ENCODE data around the gene GALK1. TPM values are rescaled to one million over a fixed set of nuclear protein-coding genes. Genes with fewer than 3 reads are reported as not detected.

GALK1 gene
- polyA plus RNA-seq, 1 donor (not counting 4 experiments of a cell fraction or from before 2014, with no cell fraction given) = 1.3 TPM

GRCh38 chr17:75777296-75777922 is 12.4 kb upstream of the GALK1 start:
- Histone ChIP-seq H3K4me2 (ENCODE audit: control insufficient read depth, extremely low read depth, insufficient read depth, low read depth, low read length) (peak overlapping the region; percentile 83), H3K27ac (ENCODE audit: control insufficient read depth, insufficient read depth, low read length) (no peak overlapping the region), H3K4me1 (ENCODE audit: control insufficient read depth, extremely low read depth, insufficient read depth, low read length) (peaks cover 14% of the 10 kb centered on the region), H3K9me3 (ENCODE audit: control insufficient read depth, low read depth, low read length) (no peaks in the 10 kb centered on the region), H3K27me3 (ENCODE audit: control insufficient read depth, extremely low read depth, insufficient read depth, low read length) (no peaks in the 10 kb centered on the region), H3K9ac (ENCODE audit: control insufficient read depth, extremely low read depth, insufficient read depth, low read length) (peak overlapping the region; percentile 36), H3K36me3 (ENCODE audit: control insufficient read depth in 2 of 2, extremely low read depth in 1 of 2, insufficient read depth in 2 of 2, low read length in 2 of 2) (peaks cover 4 to 13% of the 10 kb centered on the region in 2 experiments), H4K20me1 (ENCODE audit: control insufficient read depth, extremely low read depth, insufficient read depth, low read length) (peaks cover 24% of the 10 kb centered on the region), H2AFZ (ENCODE audit: control insufficient read depth, low read length) (no peak overlapping the region), H3K79me2 (ENCODE audit: control insufficient read depth, insufficient read depth, low read length) (peaks cover 11% of the 10 kb centered on the region), H3K4me3 (ENCODE audit: control insufficient read depth in 2 of 3, extremely low read depth in 1 of 3, insufficient read depth in 2 of 3, low read depth in 1 of 3, low read length in 3 of 3) (peak overlapping the region; percentile 80 to 82 (median 81)), H3K9me1 (ENCODE audit: control insufficient read depth, extremely low read depth, insufficient read depth, low read length) (no peaks in the 10 kb centered on the region)
- FAIRE-seq = no peak
- dilution Hi-C loops (cut with MboI; ENCODE audit: extremely low pct_ligation_motif_present, low sequenced_read_pairs) = no loop called here
- TF ChIP-seq CTCF (optimal IDR thresholded peaks at IDR 0.05 in 1 of 3, IDR thresholded peaks at IDR 0.05 in 1 of 3, conservative IDR thresholded peaks at IDR 0.05 in 1 of 3; ENCODE audit: extremely low read depth in 1 of 3, insufficient read depth in 2 of 3, low read length in 3 of 3) (no peak), EZH2 (IDR thresholded peaks at IDR 0.05; ENCODE audit: low read length) (no peak)
- DNase-seq (ENCODE audit: low read depth, low spot score) = no peak

- DNase-seq (ENCODE audit: low read depth, low spot score) (no peak), FAIRE-seq (no peak)
- H3K36me3 ChIP-seq (ENCODE audit: control insufficient read depth in 2 of 2, extremely low read depth in 1 of 2, insufficient read depth in 2 of 2, low read length in 2 of 2) = peaks cover 4 to 13% of the 10 kb centered on the region in 2 experiments
- H3K4me2 ChIP-seq (ENCODE audit: control insufficient read depth, extremely low read depth, insufficient read depth, low read depth, low read length) = peak overlapping the region; percentile 83
- H4K20me1 ChIP-seq (ENCODE audit: control insufficient read depth, extremely low read depth, insufficient read depth, low read length) = peaks cover 24% of the 10 kb centered on the region
- no peak overlapping the region for H2AFZ ChIP-seq (ENCODE audit: control insufficient read depth, low read length)
- H3K9me1 ChIP-seq (ENCODE audit: control insufficient read depth, extremely low read depth, insufficient read depth, low read length) = no peaks in the 10 kb centered on the region
- H3K79me2 ChIP-seq (ENCODE audit: control insufficient read depth, insufficient read depth, low read length) = peaks cover 11% of the 10 kb centered on the region
- H3K4me1 ChIP-seq (ENCODE audit: control insufficient read depth, extremely low read depth, insufficient read depth, low read length) = peaks cover 14% of the 10 kb centered on the region
- peak overlapping the region in 1 of 3 experiments; percentile 81 for H3K4me3 ChIP-seq (ENCODE audit: control insufficient read depth in 2 of 3, extremely low read depth in 1 of 3, insufficient read depth in 2 of 3, low read depth in 1 of 3, low read length in 3 of 3)
- no peak overlapping the region for H3K9ac ChIP-seq (ENCODE audit: control insufficient read depth, extremely low read depth, insufficient read depth, low read length)
- TF ChIP-seq EZH2 (IDR thresholded peaks at IDR 0.05; ENCODE audit: low read length) (no peak), CTCF (optimal IDR thresholded peaks at IDR 0.05 in 1 of 3, IDR thresholded peaks at IDR 0.05 in 1 of 3, conservative IDR thresholded peaks at IDR 0.05 in 1 of 3; ENCODE audit: extremely low read depth in 1 of 3, insufficient read depth in 2 of 3, low read length in 3 of 3) (no peak)
- no peaks in the 10 kb centered on the region for H3K9me3 ChIP-seq (ENCODE audit: control insufficient read depth, low read depth, low read length)
- H3K27ac ChIP-seq (ENCODE audit: control insufficient read depth, insufficient read depth, low read length) = no peak overlapping the region
- H3K27me3 ChIP-seq (ENCODE audit: control insufficient read depth, extremely low read depth, insufficient read depth, low read length) = no peaks in the 10 kb centered on the region
- dilution Hi-C loops (cut with MboI; ENCODE audit: extremely low pct_ligation_motif_present, low sequenced_read_pairs) = no loop called here
Observed at GRCh38 chr17:75776386-75777295, 11.6 kb upstream of the GALK1 start.
